ENCODE measurements around the gene NDUFAF2.
"Not testable (repeated sequence)": the region's sequence is repeated elsewhere in the genome, so short reads cannot be mapped to it uniquely, and the experiment has no call there.

NDUFAF2 gene

GRCh38 chr5:60993875-60994571, 49.0 kb downstream of the NDUFAF2 start:
- DNase-seq, result no peak

- DNase-seq, result no peak
Measured at GRCh38 chr5:60996368-60996767, 51.4 kb downstream of the NDUFAF2 start.

- no peak for DNase-seq
Measured at GRCh38 chr5:60997721-60998120, 52.7 kb downstream of the NDUFAF2 start.

- DNase-seq, result no peak
Measured at GRCh38 chr5:61000887-61001286, 55.9 kb downstream of the NDUFAF2 start.

GRCh38 chr5:61001647-61002046, 56.6 kb downstream of the NDUFAF2 start:
- DNase-seq, result no peak

GRCh38 chr5:61002611-61003355, 57.8 kb downstream of the NDUFAF2 start:
- no peak for DNase-seq

GRCh38 chr5:61004448-61004847, 59.4 kb downstream of the NDUFAF2 start:
- DNase-seq, result no peak

- DNase-seq, result no peak
Measured at GRCh38 chr5:61009907-61010306, 64.9 kb downstream of the NDUFAF2 start.

GRCh38 chr5:61010467-61011454, 65.8 kb downstream of the NDUFAF2 start:
- peak in 1 of 2 experiments; percentile 38 for DNase-seq

- DNase-seq, result no peak
Measured at GRCh38 chr5:61018062-61018461, 73.1 kb downstream of the NDUFAF2 start.

GRCh38 chr5:61019642-61020041, 74.6 kb downstream of the NDUFAF2 start:
- DNase-seq, result no peak

GRCh38 chr5:61020415-61020814, 75.4 kb downstream of the NDUFAF2 start:
- no peak for DNase-seq

- no peak for DNase-seq
Measured at GRCh38 chr5:61023131-61023530, 78.1 kb downstream of the NDUFAF2 start.

GRCh38 chr5:61026004-61026403, 81.0 kb downstream of the NDUFAF2 start:
- no peak for DNase-seq

- no peak for DNase-seq
Measured at GRCh38 chr5:61028382-61028781, 83.4 kb downstream of the NDUFAF2 start.

- no peak for DNase-seq
Measured at GRCh38 chr5:61029456-61030162, 84.6 kb downstream of the NDUFAF2 start.

GRCh38 chr5:61030163-61030482, 85.1 kb downstream of the NDUFAF2 start:
- no peak for DNase-seq

- DNase-seq, result not testable (repeated sequence)
Measured at GRCh38 chr5:61031301-61031700, 86.3 kb downstream of the NDUFAF2 start.

GRCh38 chr5:61044545-61044944, 99.5 kb downstream of the NDUFAF2 start:
- DNase-seq, result no peak

GRCh38 chr5:61047346-61047745, 102.3 kb downstream of the NDUFAF2 start:
- DNase-seq, result no peak

- DNase-seq, result no peak
Measured at GRCh38 chr5:61048534-61048933, 103.5 kb downstream of the NDUFAF2 start.

- no peak for DNase-seq
Measured at GRCh38 chr5:61050292-61050691, 105.3 kb downstream of the NDUFAF2 start.

- DNase-seq, result no peak
Measured at GRCh38 chr5:61051267-61051666, 106.3 kb downstream of the NDUFAF2 start.
